ENCODE measurements around the gene SLC37A3.
A peak's percentile ranks its signal among the peaks of the same experiment; 100 is the strongest.
"Not testable (repeated sequence)": the region's sequence is repeated elsewhere in the genome, so short reads cannot be mapped to it uniquely, and the experiment has no call there.

SLC37A3 gene

GRCh38 chr7:140418653-140419052 is 20.3 kb upstream of the SLC37A3 start:
- no peaks in the 10 kb centered on the region for H3K27me3 ChIP-seq (ENCODE audit: control insufficient read depth, insufficient read depth, low read length)
- H3K9ac ChIP-seq (ENCODE audit: low read length): no peak overlapping the region
- H3K4me3 ChIP-seq (ENCODE audit: low read length): no peak overlapping the region
- no peaks in the 10 kb centered on the region for H3K36me3 ChIP-seq (ENCODE audit: control insufficient read depth, insufficient read depth, low read length)
- H3K27ac ChIP-seq (ENCODE audit: low read depth, low read length): no peak overlapping the region
- H3K4me1 ChIP-seq (ENCODE audit: control insufficient read depth, insufficient read depth, low read length): no peaks in the 10 kb centered on the region

- not testable (repeated sequence) for H3K36me3 ChIP-seq (ENCODE audit: control insufficient read depth, insufficient read depth, low read length); H3K4me3 ChIP-seq (ENCODE audit: low read length); H3K27ac ChIP-seq (ENCODE audit: low read depth, low read length); H3K4me1 ChIP-seq (ENCODE audit: control insufficient read depth, insufficient read depth, low read length); H3K27me3 ChIP-seq (ENCODE audit: control insufficient read depth, insufficient read depth, low read length); H3K9ac ChIP-seq (ENCODE audit: low read length)
Measured at GRCh38 chr7:140418156-140418472, 19.8 kb upstream of the SLC37A3 start.

GRCh38 chr7:140417456-140418155 is 19.3 kb upstream of the SLC37A3 start:
- Histone ChIP-seq H3K9ac (ENCODE audit: low read length) (no peak overlapping the region), H3K27ac (ENCODE audit: low read depth, low read length) (no peak overlapping the region), H3K4me3 (ENCODE audit: low read length) (no peak overlapping the region), H3K4me1 (ENCODE audit: control insufficient read depth, insufficient read depth, low read length) (no peaks in the 10 kb centered on the region), H3K27me3 (ENCODE audit: control insufficient read depth, insufficient read depth, low read length) (no peaks in the 10 kb centered on the region), H3K36me3 (ENCODE audit: control insufficient read depth, insufficient read depth, low read length) (no peaks in the 10 kb centered on the region)

GRCh38 chr7:140416560-140416959 is 18.2 kb upstream of the SLC37A3 start:
- Histone ChIP-seq H3K36me3 (ENCODE audit: control insufficient read depth, insufficient read depth, low read length) (no peaks in the 10 kb centered on the region), H3K27ac (ENCODE audit: low read depth, low read length) (no peak overlapping the region), H3K9ac (ENCODE audit: low read length) (no peak overlapping the region), H3K27me3 (ENCODE audit: control insufficient read depth, insufficient read depth, low read length) (no peaks in the 10 kb centered on the region), H3K4me3 (ENCODE audit: low read length) (no peak overlapping the region), H3K4me1 (ENCODE audit: control insufficient read depth, insufficient read depth, low read length) (no peaks in the 10 kb centered on the region)

GRCh38 chr7:140415816-140416215 is 17.5 kb upstream of the SLC37A3 start:
- not testable (repeated sequence) for H3K4me3 ChIP-seq (ENCODE audit: low read length); H3K27ac ChIP-seq (ENCODE audit: low read depth, low read length); H3K4me1 ChIP-seq (ENCODE audit: control insufficient read depth, insufficient read depth, low read length); H3K9ac ChIP-seq (ENCODE audit: low read length); H3K27me3 ChIP-seq (ENCODE audit: control insufficient read depth, insufficient read depth, low read length); H3K36me3 ChIP-seq (ENCODE audit: control insufficient read depth, insufficient read depth, low read length)

GRCh38 chr7:140415361-140415760 is 17.0 kb upstream of the SLC37A3 start:
- H3K4me1 ChIP-seq (ENCODE audit: control insufficient read depth, insufficient read depth, low read length): no peaks in the 10 kb centered on the region
- H3K27me3 ChIP-seq (ENCODE audit: control insufficient read depth, insufficient read depth, low read length): no peaks in the 10 kb centered on the region
- no peaks in the 10 kb centered on the region for H3K36me3 ChIP-seq (ENCODE audit: control insufficient read depth, insufficient read depth, low read length)
- H3K27ac ChIP-seq (ENCODE audit: low read depth, low read length): no peak overlapping the region
- no peak overlapping the region for H3K4me3 ChIP-seq (ENCODE audit: low read length)
- no peak overlapping the region for H3K9ac ChIP-seq (ENCODE audit: low read length)

- Histone ChIP-seq H3K9ac (ENCODE audit: low read length) (no peak overlapping the region), H3K27ac (ENCODE audit: low read depth, low read length) (no peak overlapping the region), H3K4me1 (ENCODE audit: control insufficient read depth, insufficient read depth, low read length) (no peaks in the 10 kb centered on the region), H3K4me3 (ENCODE audit: low read length) (peak overlapping the region; percentile 32), H3K27me3 (ENCODE audit: control insufficient read depth, insufficient read depth, low read length) (no peaks in the 10 kb centered on the region), H3K36me3 (ENCODE audit: control insufficient read depth, insufficient read depth, low read length) (peaks cover 3% of the 10 kb centered on the region)
Measured at GRCh38 chr7:140404565-140405065, 6.3 kb upstream of the SLC37A3 start.

GRCh38 chr7:140403878-140404564 is 5.7 kb upstream of the SLC37A3 start, which contains the start of gene RAB19:
RAB19 (plus strand) TSS chr7:140404058; CDS start chr7:140407647, 3,589 bp downstream.
- H3K4me3 ChIP-seq (ENCODE audit: low read length): peak within 1 kb of the TSS; percentile 32
- H3K27me3 ChIP-seq (ENCODE audit: control insufficient read depth, insufficient read depth, low read length): no peaks in the 10 kb centered on the region
- peaks cover 3% of the 10 kb centered on the region for H3K36me3 ChIP-seq (ENCODE audit: control insufficient read depth, insufficient read depth, low read length)
- no peak within 1 kb of the TSS for H3K27ac ChIP-seq (ENCODE audit: low read depth, low read length)
- no peaks in the 10 kb centered on the region for H3K4me1 ChIP-seq (ENCODE audit: control insufficient read depth, insufficient read depth, low read length)
- H3K9ac ChIP-seq (ENCODE audit: low read length): no peak within 1 kb of the TSS

GRCh38 chr7:140402178-140402835 is 4.0 kb upstream of the SLC37A3 start:
- no peak overlapping the region for H3K9ac ChIP-seq (ENCODE audit: low read length)
- H3K27ac ChIP-seq (ENCODE audit: low read depth, low read length): no peak overlapping the region
- H3K36me3 ChIP-seq (ENCODE audit: control insufficient read depth, insufficient read depth, low read length): no peaks in the 10 kb centered on the region
- peaks cover 2% of the 10 kb centered on the region for H3K4me1 ChIP-seq (ENCODE audit: control insufficient read depth, insufficient read depth, low read length)
- no peak overlapping the region for H3K4me3 ChIP-seq (ENCODE audit: low read length)
- H3K27me3 ChIP-seq (ENCODE audit: control insufficient read depth, insufficient read depth, low read length): no peaks in the 10 kb centered on the region

- no peak overlapping the region for H3K9ac ChIP-seq (ENCODE audit: low read length)
- peaks cover 2% of the 10 kb centered on the region for H3K4me1 ChIP-seq (ENCODE audit: control insufficient read depth, insufficient read depth, low read length)
- no peak overlapping the region for H3K4me3 ChIP-seq (ENCODE audit: low read length)
- no peak overlapping the region for H3K27ac ChIP-seq (ENCODE audit: low read depth, low read length)
- H3K36me3 ChIP-seq (ENCODE audit: control insufficient read depth, insufficient read depth, low read length): no peaks in the 10 kb centered on the region
- H3K27me3 ChIP-seq (ENCODE audit: control insufficient read depth, insufficient read depth, low read length): no peaks in the 10 kb centered on the region
Measured at GRCh38 chr7:140400381-140400780, 2.1 kb upstream of the SLC37A3 start.

- Histone ChIP-seq H3K27me3 (ENCODE audit: control insufficient read depth, insufficient read depth, low read length) (no peaks in the 10 kb centered on the region), H3K4me1 (ENCODE audit: control insufficient read depth, insufficient read depth, low read length) (peaks cover 2% of the 10 kb centered on the region), H3K4me3 (ENCODE audit: low read length) (peak overlapping the region; percentile 77), H3K9ac (ENCODE audit: low read length) (no peak overlapping the region), H3K27ac (ENCODE audit: low read depth, low read length) (no peak overlapping the region), H3K36me3 (ENCODE audit: control insufficient read depth, insufficient read depth, low read length) (no peaks in the 10 kb centered on the region)
Measured at GRCh38 chr7:140398821-140399220, 491 bp upstream of the SLC37A3 start.

- no peak overlapping the region for H3K4me3 ChIP-seq (ENCODE audit: low read length)
- H3K27ac ChIP-seq (ENCODE audit: low read depth, low read length): no peak overlapping the region
- no peaks in the 10 kb centered on the region for H3K36me3 ChIP-seq (ENCODE audit: control insufficient read depth, insufficient read depth, low read length)
- no peaks in the 10 kb centered on the region for H3K27me3 ChIP-seq (ENCODE audit: control insufficient read depth, insufficient read depth, low read length)
- peaks cover 2% of the 10 kb centered on the region for H3K4me1 ChIP-seq (ENCODE audit: control insufficient read depth, insufficient read depth, low read length)
- H3K9ac ChIP-seq (ENCODE audit: low read length): no peak overlapping the region
Measured at GRCh38 chr7:140393756-140394306, 4.5 kb downstream of the SLC37A3 start.
